IPS-NIHi11 (cell line): ENCODE measurements around the gene CETN1.

Experiments used
- DNase-seq: peaks from one replicate; pipeline ENCODE4 v3.0.0; 2012; ENCODE audit warnings: mixed read lengths, low spot score

Gene CETN1

DNA sequence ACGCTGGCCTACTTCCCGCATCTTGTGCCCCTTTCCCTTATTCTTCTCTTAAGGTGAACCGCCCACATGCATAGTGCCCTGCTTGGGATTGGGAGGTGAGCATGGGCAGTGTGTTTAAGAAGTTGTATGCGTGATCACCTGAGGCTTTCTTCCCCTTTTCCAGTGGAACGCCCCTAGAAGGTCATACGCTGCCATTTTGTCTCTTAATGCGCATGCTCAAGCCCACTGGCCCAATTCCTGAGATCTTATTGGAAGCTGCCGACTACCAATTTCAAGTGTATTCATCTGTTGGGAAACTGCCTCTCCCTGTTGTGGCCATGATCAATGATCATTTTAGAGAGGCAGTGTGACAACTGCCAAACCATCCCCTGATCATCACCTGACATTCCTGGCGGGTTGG, 3.3 kb upstream of the CETN1 start:
- DNase-seq, result no peak

DNA sequence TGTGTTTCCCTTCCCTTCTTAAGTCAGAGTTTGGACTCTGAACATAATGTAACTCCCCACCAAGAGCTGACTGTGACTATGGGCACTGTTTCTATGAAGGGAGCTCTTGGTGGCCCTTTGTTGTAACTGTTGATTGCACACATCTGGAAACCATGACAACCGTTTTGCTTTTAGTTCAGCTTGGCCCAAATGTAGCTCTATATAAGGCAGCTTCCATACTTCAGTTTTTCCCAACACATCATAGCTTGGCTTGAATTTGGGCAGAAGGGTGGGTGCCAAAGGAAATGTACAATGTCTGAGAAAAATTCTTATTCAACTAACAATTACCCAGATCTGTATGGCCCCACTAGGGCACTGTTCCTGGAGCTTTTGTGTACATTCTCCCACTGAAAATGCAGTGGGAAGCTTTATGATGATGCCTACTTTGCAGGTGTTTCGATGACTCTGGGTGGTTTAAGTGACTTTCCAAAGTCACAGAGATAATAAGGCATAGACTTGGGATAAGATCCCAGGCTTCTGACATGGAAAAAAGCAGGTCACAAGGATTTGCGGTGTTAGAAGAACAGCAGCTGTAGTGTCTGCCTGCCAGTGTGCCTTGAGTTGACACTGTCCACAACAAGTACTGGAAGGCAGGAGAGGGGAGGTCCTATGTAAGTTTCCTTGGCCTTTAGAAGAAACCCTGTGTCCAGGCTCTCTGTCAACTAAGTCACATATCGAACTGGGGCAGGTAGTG, 2.4 kb upstream of the CETN1 start:
- no peak for DNase-seq

DNA sequence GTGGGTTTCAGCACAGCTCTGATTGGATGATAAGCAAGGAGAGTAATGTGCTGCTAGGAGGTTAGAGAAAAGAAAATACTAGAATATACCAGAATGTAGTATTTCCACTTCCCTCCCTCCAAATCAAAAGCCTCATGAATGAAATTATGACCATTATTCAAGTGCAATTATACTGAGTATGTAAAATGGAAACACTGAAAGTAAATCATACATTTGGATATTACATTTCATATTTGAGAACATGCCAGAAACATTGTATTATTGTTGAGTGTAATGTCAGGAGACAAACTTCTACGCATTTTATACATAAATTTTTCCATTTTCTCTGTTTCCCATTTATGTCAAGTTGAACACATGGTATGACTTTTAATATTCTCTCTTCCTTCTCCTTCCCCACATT, 942 bp upstream of the CETN1 start:
- DNase-seq, result no peak

DNA sequence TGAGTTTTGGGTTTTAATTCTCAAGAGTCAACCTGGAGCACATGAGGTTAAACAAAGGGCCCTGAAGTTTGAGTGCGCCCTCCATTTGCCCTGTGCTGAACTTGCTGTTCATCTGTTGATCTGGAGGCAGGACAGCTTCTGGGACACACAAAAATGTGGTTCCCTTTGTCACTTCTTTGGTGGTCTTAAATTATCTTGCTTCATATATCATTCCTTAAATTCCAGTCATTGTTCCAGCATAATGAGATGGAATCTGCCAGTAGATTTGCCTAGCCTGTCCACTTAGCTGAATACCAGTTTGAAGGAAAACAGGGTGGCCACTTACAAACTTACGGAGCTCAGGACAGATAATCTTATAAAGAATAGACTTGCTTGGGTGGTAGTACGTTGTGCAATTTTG, 916 bp downstream of the CETN1 start:
- DNase-seq, result no peak

DNA sequence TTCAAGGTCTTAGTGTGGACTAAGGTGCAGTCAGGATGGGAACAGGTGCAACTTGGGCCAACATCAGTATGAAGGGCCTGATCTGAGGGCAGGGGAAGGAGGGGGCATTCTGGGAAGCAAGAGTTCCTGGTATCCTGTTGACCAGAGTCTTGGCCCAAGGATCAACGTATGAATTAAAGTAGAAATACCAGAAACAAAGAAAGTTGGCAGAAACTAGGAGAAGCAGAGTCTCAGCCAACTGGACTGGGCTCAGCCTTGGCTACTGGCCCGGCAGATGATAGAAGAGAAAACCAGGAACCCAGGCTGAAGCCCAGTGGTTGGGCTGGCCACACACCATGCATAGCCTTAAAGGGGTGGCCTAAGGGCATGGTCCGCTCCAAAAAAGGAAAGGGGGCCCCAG, 2.3 kb downstream of the CETN1 start:
- DNase-seq, result no peak

DNA sequence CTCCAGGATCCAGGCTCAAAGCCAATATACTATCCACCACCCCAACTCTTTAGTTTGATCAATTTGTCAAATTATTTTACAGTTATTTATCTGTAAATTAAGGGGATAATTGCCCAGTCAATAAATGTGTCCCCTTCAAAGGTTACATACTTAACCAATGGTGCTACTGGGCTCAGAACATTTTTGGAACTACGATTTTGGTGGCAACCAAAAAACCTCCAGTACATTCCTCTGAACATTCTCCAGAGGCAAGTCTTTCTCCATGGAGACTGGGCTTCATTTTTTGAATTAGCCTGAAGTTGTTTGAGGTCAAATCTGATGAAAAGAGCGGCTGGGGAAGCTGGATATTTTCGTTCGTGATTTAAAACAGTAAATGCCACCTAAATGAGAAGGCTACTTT, 14.9 kb downstream of the CETN1 start:
- no peak for DNase-seq

DNA sequence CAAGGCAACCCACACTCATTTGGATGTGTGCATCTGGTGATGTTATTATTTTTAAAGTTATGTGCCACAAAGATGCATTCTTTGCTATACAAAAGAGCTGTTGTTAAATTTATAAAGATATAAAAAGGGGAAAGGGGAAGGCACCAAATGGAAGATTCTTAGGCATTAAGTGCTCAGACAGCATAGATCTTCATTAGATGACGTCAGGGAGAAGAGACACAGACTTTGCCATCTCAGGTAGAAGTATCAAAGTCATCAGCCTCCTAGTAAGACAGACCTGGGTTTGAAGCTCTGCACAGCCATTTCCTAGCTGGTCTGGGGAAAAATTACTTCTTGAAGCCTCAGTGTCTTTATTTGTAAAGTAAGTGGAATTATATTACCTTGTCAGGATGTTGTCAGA, 15.4 kb downstream of the CETN1 start:
- DNase-seq, result no peak

DNA sequence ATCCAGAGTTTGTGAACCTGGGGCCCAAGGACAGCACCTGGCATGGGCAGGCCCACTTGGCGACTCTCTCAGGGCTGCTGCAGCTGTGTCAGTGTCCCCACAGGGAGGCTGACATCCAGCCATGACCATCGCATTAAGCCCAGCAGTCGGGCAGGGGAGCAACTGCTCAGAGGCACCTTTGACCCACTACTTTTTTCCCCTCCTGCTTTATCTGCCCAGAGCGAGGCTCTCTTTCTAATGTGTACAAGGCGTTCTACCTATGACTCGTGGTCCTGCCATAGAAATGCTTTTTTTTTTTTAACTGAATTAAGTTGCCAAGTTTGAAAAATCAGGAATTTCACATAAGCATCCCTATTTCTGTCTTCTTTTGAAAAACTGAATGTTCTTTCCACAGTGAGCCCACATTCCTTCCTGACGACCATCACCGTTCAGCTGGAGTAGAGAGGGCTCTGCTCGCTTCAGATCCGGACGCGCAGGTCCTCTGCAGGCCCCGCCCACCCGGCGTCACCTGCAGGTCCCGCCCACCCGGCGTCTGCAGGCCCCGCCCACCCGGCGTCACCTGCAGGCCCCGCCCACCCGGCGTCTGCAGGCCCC, 16.2 kb downstream of the CETN1 start:
- DNase-seq, result peak; percentile 83

DNA sequence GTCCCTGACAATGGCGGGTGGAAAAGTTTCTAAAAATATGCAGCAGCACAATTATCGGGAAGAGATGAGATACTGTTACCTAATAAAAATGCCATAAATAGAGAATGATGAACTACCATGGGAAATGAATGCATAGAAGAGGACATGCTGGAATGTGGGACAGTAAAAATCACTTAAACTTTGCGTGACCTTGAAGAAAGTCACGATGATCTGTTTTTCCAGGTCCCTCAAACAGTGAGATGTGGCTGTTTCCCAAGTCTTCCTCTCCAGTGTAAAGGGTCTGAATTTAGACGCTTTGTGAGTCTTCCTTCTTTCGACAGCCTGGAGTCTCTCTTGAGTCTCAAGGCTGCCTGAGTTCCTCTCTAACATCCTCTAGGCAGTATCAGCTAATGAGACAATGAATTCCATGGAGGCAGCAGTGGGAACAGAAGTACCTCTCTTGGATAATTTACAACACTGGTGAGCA, 18.0 kb downstream of the CETN1 start:
- no peak for DNase-seq

DNA sequence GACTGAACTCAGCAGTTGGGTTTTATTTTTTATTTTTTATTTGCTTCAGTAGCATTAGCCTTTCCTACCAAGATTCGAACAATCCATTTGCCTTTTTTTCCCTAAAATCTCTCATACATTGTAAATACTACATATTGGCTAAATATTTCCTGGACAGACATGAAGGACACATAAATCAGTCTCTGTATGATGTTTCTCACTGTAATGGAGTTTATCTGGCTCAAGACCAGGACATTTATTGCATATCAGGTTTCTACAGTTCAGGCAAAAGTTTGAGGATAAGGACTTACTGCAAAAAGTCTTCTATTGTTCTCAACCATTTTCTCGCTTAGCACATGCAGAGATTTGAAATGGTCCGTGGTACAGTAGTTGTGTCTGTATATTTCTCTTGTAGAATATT, 19.9 kb downstream of the CETN1 start:
- no peak for DNase-seq

DNA sequence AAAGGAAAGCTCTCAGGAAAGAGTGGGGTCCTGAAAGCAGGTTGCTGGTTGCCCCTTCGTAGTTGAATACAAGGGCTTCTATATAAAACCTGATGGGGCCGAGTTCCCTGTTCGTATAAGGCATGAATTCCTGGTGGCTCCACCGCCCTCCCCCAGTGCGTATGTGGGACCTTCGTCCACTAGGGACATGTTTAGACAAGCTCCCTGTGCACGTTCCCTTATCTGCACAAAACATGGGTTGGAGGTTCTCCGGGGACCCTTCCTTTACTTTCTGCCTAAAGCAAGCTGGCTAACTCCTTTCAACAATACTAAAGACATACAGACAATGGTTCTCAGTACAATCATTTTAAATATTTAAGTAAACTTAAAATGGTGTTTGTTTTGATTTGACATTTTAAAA, 24.6 kb downstream of the CETN1 start:
- DNase-seq, result no peak

DNA sequence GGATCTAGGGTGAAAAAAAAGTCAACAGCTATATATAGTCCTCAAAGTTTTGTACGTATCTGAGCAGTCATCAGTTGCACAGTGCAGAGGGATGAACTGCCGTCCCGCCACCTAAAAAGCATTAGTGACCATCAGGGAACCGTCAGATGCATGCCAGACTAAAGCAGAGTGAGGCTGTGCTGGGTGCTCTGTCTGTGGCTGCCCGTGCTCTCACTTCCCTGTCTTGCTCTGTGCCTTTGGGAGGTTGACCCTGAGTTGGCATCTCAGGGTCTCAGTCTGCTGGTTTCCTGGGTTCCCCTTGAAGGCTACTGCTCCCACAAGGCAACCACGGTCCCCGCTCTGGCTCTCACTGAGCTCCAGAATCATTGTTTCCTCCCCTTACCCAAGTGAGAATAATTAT, 27.8 kb downstream of the CETN1 start:
- DNase-seq, result no peak

DNA sequence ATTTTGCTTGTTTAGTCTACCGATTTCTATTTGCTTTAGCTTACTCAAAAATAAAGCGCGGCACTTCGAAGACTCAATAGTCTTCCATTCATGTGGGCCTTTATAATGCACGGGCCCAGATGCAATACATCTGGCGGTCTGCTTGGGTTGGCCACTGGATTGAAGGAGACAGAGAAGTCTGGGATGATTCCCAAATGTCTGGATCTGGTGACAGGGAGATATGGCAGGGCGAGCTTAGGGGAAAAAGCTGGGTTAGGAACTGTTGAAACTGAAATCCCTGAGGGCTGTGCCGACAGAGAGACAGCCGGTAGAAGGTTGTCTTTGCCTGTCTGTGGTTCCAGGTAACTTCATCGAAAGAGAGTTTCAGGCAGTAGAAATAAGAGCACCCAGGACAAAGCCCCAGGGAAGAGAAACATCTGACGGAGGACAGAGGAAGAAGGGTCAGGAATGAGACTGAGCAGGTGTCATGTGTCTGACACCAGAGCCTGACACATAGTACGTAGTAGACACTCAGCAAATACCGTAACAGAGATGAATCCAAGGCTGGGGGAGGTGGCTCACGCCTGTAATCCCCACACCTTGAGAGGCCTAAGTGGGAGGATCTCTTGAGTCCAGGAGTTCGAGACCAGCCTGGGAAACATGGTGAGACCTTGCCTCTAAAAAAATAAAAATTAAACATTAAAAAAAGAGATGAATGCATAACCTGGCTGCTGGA, 30.2 kb downstream of the CETN1 start:
- no peak for DNase-seq

DNA sequence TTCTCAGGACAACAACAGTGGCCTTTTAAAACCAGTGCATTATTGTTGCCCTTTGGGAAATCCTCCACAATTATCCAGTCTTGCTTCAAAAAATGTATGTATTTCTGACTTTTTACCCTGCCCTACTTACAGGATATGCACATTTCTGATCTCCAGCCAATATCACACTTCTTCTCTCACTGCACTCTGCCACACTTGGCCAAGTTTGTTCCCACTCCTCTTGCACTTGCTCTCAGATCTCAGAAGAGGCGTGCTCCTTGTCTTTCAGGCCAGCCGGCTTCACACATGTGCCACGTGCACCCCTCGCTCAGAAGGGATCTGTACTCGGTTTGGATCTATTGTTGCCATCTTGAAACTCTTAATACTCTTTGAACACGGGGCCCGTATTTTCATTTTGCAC, 32.0 kb downstream of the CETN1 start:
- DNase-seq, result no peak

DNA sequence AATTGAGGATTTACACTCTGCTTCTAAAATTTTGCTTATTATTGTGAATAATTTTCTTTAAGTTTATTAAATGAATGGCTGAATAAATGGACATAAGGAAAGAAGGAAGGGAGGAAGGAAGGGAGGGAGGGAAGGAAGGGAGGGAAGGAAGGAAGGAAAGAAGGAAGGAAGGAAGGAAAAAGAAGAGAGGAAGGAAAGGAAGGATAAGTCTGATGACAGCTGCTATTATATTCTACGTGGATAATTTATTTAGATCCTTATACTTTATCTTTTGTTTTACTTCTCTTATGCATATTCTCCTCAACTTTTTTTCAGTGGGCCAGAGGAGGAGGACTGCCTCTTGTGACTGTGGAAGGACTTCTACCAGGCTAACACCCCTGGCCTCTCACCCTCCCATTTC, 34.0 kb downstream of the CETN1 start:
- DNase-seq, result no peak

DNA sequence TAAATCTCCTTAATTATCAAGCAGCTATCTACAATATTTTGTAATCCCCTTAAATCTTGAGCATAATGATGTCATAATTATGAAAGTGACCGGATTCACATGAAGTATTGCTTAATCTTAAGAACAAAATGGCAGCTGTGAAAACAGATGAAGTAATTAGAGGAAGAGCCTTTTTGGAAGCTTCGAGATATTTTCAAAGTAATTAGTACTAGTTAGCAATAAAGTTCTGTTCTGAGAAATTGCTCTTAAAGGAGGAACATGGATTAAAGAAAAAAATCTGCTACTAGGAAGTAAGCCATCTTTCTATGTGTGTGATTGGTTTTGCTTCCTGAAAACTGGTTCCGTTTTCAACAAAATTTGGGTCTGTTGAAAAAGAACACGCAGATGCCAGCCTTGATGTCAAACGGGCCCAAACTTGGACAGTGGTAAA, 34.9 kb downstream of the CETN1 start:
- no peak for DNase-seq

DNA sequence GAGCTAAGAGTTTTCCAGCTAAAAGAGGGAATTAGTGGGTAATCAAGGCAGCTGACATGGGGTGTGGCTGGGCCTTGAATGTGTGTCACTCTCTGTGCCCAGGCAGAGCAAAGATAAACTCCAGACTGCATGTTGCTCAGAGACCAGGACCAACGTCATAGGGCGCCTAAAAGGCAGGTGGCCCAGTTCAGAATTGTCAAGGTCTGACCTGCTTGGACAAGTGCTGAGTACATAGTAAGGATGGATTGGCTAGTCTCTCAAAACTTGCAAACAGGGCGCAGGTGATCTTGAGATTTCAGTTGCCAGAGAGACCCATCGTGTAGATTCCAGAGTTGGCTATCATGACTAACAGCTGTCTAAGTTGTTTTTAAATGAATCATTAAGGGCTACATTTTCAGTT, 35.6 kb downstream of the CETN1 start:
- no peak for DNase-seq

DNA sequence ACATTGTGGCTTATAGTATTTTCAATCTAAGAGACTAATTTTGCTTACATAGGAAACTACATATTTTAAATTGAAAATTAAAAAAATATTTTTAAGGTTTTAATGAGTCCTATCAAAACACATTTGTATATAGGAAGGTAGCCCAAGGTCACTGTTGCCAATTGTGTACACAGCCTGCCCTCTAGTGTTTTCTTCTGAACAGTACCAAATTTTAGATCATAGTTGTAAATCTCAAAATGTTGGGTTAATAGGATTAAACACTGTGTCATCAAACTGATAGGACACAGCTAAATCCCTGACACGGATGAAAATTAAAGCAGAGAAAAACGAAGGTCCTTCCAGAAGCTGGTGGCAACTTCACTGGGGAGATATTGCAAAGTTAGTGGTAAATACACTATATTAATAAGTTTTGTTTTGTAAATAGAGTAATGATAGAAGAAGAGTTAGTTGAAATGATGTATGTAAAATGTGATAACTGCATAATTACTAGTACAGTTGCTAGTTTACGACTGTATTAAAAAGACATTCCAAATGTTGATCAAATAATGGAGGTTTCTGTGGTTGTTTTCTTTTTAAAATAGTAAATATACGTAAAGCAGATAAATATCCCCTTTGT, 36.3 kb downstream of the CETN1 start:
- peak; percentile 32 for DNase-seq

DNA sequence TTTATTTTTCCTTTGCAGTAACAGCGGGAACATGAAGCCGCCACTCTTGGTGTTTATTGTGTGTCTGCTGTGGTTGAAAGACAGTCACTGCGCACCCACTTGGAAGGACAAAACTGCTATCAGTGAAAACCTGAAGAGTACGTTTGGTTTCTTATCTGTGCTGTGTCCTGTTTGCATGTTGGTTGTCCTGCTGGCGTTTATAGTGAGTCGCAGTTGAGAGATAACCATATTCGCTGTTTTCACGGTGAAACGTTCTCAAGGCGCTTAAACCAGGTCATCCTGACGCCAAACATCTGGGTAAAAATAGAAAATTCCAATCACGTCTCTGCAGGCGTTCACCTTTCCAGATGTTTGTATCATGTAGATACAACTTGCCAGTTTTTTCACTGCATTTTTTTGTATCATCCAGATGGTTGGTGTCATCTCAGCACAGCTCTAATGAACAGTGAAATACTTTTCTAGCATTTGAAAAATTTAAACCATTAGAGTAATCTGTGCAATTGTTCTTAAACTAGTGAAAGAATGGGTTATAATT, 37.9 kb downstream of the CETN1 start:
- no peak for DNase-seq

DNA sequence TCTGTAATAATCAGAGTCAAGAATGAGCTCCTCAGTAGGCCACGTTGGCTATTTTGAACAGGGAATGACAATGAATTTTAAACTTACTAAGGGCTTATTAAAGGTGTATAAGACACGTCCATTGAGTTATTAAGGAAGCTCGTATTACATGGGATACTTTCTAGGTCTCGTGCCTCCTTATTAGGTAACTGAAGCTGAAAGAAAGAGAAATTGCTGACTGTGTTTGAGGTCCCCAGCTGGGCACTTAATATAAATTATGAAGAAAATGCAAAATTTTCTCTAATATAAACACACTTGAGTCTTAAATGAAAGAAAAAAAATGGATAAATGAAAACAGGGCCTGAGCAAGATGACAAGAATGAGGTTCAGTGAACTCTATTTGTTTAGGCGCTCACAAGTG, 38.4 kb downstream of the CETN1 start:
- no peak for DNase-seq

DNA sequence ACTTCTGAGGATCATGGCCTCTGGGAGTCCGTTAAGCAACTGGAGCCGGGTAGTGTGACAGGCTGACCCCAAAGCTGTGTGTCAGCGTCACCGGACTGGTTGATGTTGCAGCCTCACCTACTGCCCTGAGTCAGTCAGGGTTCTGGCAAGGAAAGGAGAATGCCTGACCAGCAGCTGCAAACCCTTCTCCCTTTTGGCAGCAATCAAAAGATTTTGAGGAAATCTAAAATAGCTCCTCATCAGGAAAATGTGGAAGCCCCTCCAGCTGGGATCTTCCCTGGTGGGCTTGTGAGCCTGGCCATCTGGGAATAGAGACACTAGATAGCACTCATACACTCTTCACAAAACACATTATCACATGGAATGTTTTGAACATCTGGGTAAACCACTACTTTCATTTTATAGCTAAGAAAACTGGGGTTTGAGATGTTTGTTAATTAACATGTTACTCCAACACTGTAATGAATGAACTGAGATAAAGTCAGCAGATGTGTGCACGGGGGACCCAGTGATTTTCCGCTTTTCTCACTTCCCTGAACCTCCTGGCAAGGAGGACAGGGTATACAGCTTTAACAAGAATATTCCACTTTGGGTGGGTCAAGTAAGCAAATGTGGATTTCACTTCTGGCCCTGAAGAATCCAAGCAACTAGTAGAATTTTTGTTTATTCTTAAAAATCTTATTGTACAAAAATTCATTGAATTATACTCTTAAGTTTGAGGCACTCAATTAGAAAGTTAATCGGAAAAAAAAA, 41.3 kb downstream of the CETN1 start:
- DNase-seq, result no peak

DNA sequence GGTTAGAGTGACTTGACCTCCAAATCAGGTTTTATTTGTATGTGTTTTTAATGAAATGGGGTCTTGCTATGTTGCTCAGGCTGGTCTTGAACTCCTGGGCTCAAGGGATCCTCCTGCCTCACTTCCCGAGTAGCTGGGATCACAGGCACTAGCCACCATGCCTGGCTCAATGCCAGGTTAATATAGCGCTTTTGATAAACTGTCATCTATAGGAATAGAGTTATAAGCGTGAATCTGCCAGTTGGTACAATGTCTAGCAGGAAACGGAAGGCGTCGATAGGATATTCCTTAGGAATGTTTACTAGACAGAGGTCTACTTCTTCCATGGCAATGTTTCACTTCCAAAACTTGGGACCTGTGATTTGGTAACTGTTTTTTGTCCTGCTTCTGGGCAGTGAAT, 42.1 kb downstream of the CETN1 start:
- DNase-seq, result no peak
